ENCODE measurements around the gene FGF12. TPM values are rescaled to one million over a fixed set of nuclear protein-coding genes. Genes with fewer than 3 reads are reported as not detected.

Gene FGF12
- total and polyA plus RNA-seq, 4 donors: 34.1 to 113 (median 78.0) TPM

- no peaks in the 10 kb centered on the region for H3K9me3 ChIP-seq (ENCODE audit: control insufficient read depth, insufficient read depth, low read length)
- WGBS (ENCODE audit: insufficient coverage): no CpG with 5 or more reads among the region's 3 CpGs
- peak in 3 of 6 donors; percentile 15 to 40 (median 23) for DNase-seq (ENCODE audit: low read depth in 4 of 6, low spot score in 6 of 6)
Observed at GRCh38 chr3:192249516-192249915, 477.8 kb downstream of the FGF12 start.

GRCh38 chr3:192246847-192247559 lies 480.3 kb downstream of the FGF12 start:
- no peaks in the 10 kb centered on the region for H3K4me1 ChIP-seq (ENCODE audit: control insufficient read depth, insufficient read depth, low read length)
- no peak overlapping the region for H3K27ac ChIP-seq (ENCODE audit: low read depth, low read length)
- no peaks in the 10 kb centered on the region for H3K9me3 ChIP-seq (ENCODE audit: control insufficient read depth, insufficient read depth, low read length)
- H3K27me3 ChIP-seq (ENCODE audit: control insufficient read depth, insufficient read depth, low read length): no peaks in the 10 kb centered on the region
- whole genome bisulfite sequencing (ENCODE audit: insufficient coverage): no CpG with 5 or more reads among the region's 1 CpG
- no peak overlapping the region for H3K4me3 ChIP-seq (ENCODE audit: low read depth, low read length)
- DNase-seq (ENCODE audit: low read depth in 4 of 6, low spot score in 6 of 6): no peak
- H3K36me3 ChIP-seq (ENCODE audit: control insufficient read depth, insufficient read depth, low read length): no peaks in the 10 kb centered on the region

More at GRCh38 chr3:192249516-192249915, 477.8 kb downstream of the FGF12 start:
- Histone ChIP-seq H3K27ac (ENCODE audit: low read depth, low read length) (no peak overlapping the region), H3K4me3 (ENCODE audit: low read depth, low read length) (no peak overlapping the region), H3K27me3 (ENCODE audit: control insufficient read depth, insufficient read depth, low read length) (no peaks in the 10 kb centered on the region), H3K36me3 (ENCODE audit: control insufficient read depth, insufficient read depth, low read length) (no peaks in the 10 kb centered on the region), H3K4me1 (ENCODE audit: control insufficient read depth, insufficient read depth, low read length) (no peaks in the 10 kb centered on the region)

GRCh38 chr3:192244591-192244990 lies 482.8 kb downstream of the FGF12 start:
- H3K4me1 ChIP-seq (ENCODE audit: control insufficient read depth, insufficient read depth, low read length): no peaks in the 10 kb centered on the region
- no peak overlapping the region for H3K4me3 ChIP-seq (ENCODE audit: low read depth, low read length)
- H3K36me3 ChIP-seq (ENCODE audit: control insufficient read depth, insufficient read depth, low read length): no peaks in the 10 kb centered on the region
- WGBS (ENCODE audit: insufficient coverage): 100% methylated on average over 1 of the region's 1 CpG
- H3K27ac ChIP-seq (ENCODE audit: low read depth, low read length): no peak overlapping the region
- no peaks in the 10 kb centered on the region for H3K27me3 ChIP-seq (ENCODE audit: control insufficient read depth, insufficient read depth, low read length)
- no peaks in the 10 kb centered on the region for H3K9me3 ChIP-seq (ENCODE audit: control insufficient read depth, insufficient read depth, low read length)
- no peak for DNase-seq (ENCODE audit: low read depth in 4 of 6, low spot score in 6 of 6)

GRCh38 chr3:192239956-192240355 lies 487.4 kb downstream of the FGF12 start:
- H3K27me3 ChIP-seq (ENCODE audit: control insufficient read depth, insufficient read depth, low read length): no peaks in the 10 kb centered on the region
- H3K36me3 ChIP-seq (ENCODE audit: control insufficient read depth, insufficient read depth, low read length): no peaks in the 10 kb centered on the region
- no peak for DNase-seq (ENCODE audit: low read depth in 4 of 6, low spot score in 6 of 6)
- H3K4me1 ChIP-seq (ENCODE audit: control insufficient read depth, insufficient read depth, low read length): no peaks in the 10 kb centered on the region
- no peak overlapping the region for H3K4me3 ChIP-seq (ENCODE audit: low read depth, low read length)
- no CpG with 5 or more reads among the region's 1 CpG for WGBS (ENCODE audit: insufficient coverage)
- no peaks in the 10 kb centered on the region for H3K9me3 ChIP-seq (ENCODE audit: control insufficient read depth, insufficient read depth, low read length)
- no peak overlapping the region for H3K27ac ChIP-seq (ENCODE audit: low read depth, low read length)

- H3K4me3 ChIP-seq (ENCODE audit: low read depth, low read length): no peak overlapping the region
- no peaks in the 10 kb centered on the region for H3K9me3 ChIP-seq (ENCODE audit: control insufficient read depth, insufficient read depth, low read length)
- no peaks in the 10 kb centered on the region for H3K4me1 ChIP-seq (ENCODE audit: control insufficient read depth, insufficient read depth, low read length)
- DNase-seq (ENCODE audit: low read depth in 4 of 6, low spot score in 6 of 6): no peak
- 47% methylated on average over 2 of the region's 4 CpGs for whole genome bisulfite sequencing (ENCODE audit: insufficient coverage)
- no peaks in the 10 kb centered on the region for H3K27me3 ChIP-seq (ENCODE audit: control insufficient read depth, insufficient read depth, low read length)
- no peaks in the 10 kb centered on the region for H3K36me3 ChIP-seq (ENCODE audit: control insufficient read depth, insufficient read depth, low read length)
- no peak overlapping the region for H3K27ac ChIP-seq (ENCODE audit: low read depth, low read length)
Observed at GRCh38 chr3:192237992-192238608, 489.2 kb downstream of the FGF12 start.

GRCh38 chr3:192229866-192230265 lies 497.5 kb downstream of the FGF12 start:
- no peaks in the 10 kb centered on the region for H3K4me1 ChIP-seq (ENCODE audit: control insufficient read depth, insufficient read depth, low read length)
- no CpG with 5 or more reads among the region's 2 CpGs for WGBS (ENCODE audit: insufficient coverage)
- H3K36me3 ChIP-seq (ENCODE audit: control insufficient read depth, insufficient read depth, low read length): no peaks in the 10 kb centered on the region
- H3K27me3 ChIP-seq (ENCODE audit: control insufficient read depth, insufficient read depth, low read length): no peaks in the 10 kb centered on the region
- no peak overlapping the region for H3K27ac ChIP-seq (ENCODE audit: low read depth, low read length)
- H3K4me3 ChIP-seq (ENCODE audit: low read depth, low read length): no peak overlapping the region
- no peaks in the 10 kb centered on the region for H3K9me3 ChIP-seq (ENCODE audit: control insufficient read depth, insufficient read depth, low read length)
- no peak for DNase-seq (ENCODE audit: low read depth in 4 of 6, low spot score in 6 of 6)

- H3K27me3 ChIP-seq (ENCODE audit: control insufficient read depth, insufficient read depth, low read length): no peaks in the 10 kb centered on the region
- no peaks in the 10 kb centered on the region for H3K36me3 ChIP-seq (ENCODE audit: control insufficient read depth, insufficient read depth, low read length)
- no peak for DNase-seq (ENCODE audit: low read depth in 4 of 6, low spot score in 6 of 6)
- H3K4me3 ChIP-seq (ENCODE audit: low read depth, low read length): no peak overlapping the region
- no peak overlapping the region for H3K27ac ChIP-seq (ENCODE audit: low read depth, low read length)
- WGBS (ENCODE audit: insufficient coverage): 100% methylated on average over 2 of the region's 5 CpGs
- no peaks in the 10 kb centered on the region for H3K4me1 ChIP-seq (ENCODE audit: control insufficient read depth, insufficient read depth, low read length)
- no peaks in the 10 kb centered on the region for H3K9me3 ChIP-seq (ENCODE audit: control insufficient read depth, insufficient read depth, low read length)
Observed at GRCh38 chr3:192224634-192225155, 502.6 kb downstream of the FGF12 start.

- no CpG with 5 or more reads among the region's 2 CpGs for WGBS (ENCODE audit: insufficient coverage)
- Histone ChIP-seq H3K27me3 (ENCODE audit: control insufficient read depth, insufficient read depth, low read length) (no peaks in the 10 kb centered on the region), H3K9me3 (ENCODE audit: control insufficient read depth, insufficient read depth, low read length) (no peaks in the 10 kb centered on the region), H3K27ac (ENCODE audit: low read depth, low read length) (no peak overlapping the region), H3K36me3 (ENCODE audit: control insufficient read depth, insufficient read depth, low read length) (no peaks in the 10 kb centered on the region), H3K4me1 (ENCODE audit: control insufficient read depth, insufficient read depth, low read length) (no peaks in the 10 kb centered on the region), H3K4me3 (ENCODE audit: low read depth, low read length) (no peak overlapping the region)
- DNase-seq (ENCODE audit: low read depth in 4 of 6, low spot score in 6 of 6): peak in 1 of 6 donors; percentile 77
Observed at GRCh38 chr3:192223815-192224214, 503.5 kb downstream of the FGF12 start.

GRCh38 chr3:192220915-192221314 lies 506.4 kb downstream of the FGF12 start:
- H3K27ac ChIP-seq (ENCODE audit: low read depth, low read length): no peak overlapping the region
- no peaks in the 10 kb centered on the region for H3K36me3 ChIP-seq (ENCODE audit: control insufficient read depth, insufficient read depth, low read length)
- no peak overlapping the region for H3K4me3 ChIP-seq (ENCODE audit: low read depth, low read length)
- no CpG with 5 or more reads among the region's 1 CpG for WGBS (ENCODE audit: insufficient coverage)
- DNase-seq (ENCODE audit: low read depth in 4 of 6, low spot score in 6 of 6): no peak
- no peaks in the 10 kb centered on the region for H3K4me1 ChIP-seq (ENCODE audit: control insufficient read depth, insufficient read depth, low read length)
- no peaks in the 10 kb centered on the region for H3K9me3 ChIP-seq (ENCODE audit: control insufficient read depth, insufficient read depth, low read length)
- H3K27me3 ChIP-seq (ENCODE audit: control insufficient read depth, insufficient read depth, low read length): no peaks in the 10 kb centered on the region

- DNase-seq (ENCODE audit: low read depth in 4 of 6, low spot score in 6 of 6): no peak
- Histone ChIP-seq H3K4me3 (ENCODE audit: low read depth, low read length) (no peak overlapping the region), H3K4me1 (ENCODE audit: control insufficient read depth, insufficient read depth, low read length) (no peaks in the 10 kb centered on the region), H3K36me3 (ENCODE audit: control insufficient read depth, insufficient read depth, low read length) (no peaks in the 10 kb centered on the region), H3K27me3 (ENCODE audit: control insufficient read depth, insufficient read depth, low read length) (no peaks in the 10 kb centered on the region), H3K9me3 (ENCODE audit: control insufficient read depth, insufficient read depth, low read length) (no peaks in the 10 kb centered on the region), H3K27ac (ENCODE audit: low read depth, low read length) (no peak overlapping the region)
Observed at GRCh38 chr3:192219926-192220325, 507.4 kb downstream of the FGF12 start.
